ENCODE data around the gene GRB2. TPM values are rescaled to one million over a fixed set of nuclear protein-coding genes. Genes with fewer than 3 reads are reported as not detected.

GRB2 gene
- total and polyA plus RNA-seq, 2 of the 8 experiments (the other 6 are each of a cell fraction or from before 2014, with no cell fraction given) = 44.2 to 101 TPM

- Histone ChIP-seq H4K20me1 (replicated peaks in 1 of 2; ENCODE audit: control insufficient read depth in 1 of 2, insufficient read depth in 2 of 2, low read length in 2 of 2) (no peaks in the 10 kb centered on the region), H3K27me3 (replicated peaks in 1 of 4; ENCODE audit: control insufficient read depth in 3 of 4, extremely low read depth in 1 of 4, insufficient read depth in 3 of 4, low read length in 3 of 4) (no peaks in the 10 kb centered on the region), H2BK12ac (ENCODE audit: low read depth, low read length) (no peak overlapping the region), H2AK5ac (ENCODE audit: low read depth, low read length) (no peak overlapping the region), H2AFZ (ENCODE audit: low read length) (no peak overlapping the region), H3K4me3 (ENCODE audit: extremely low read depth in 1 of 4, insufficient read depth in 2 of 4, low read depth in 3 of 4, low read length in 4 of 4) (no peak overlapping the region), H3K18ac (ENCODE audit: extremely low read depth, low read length) (no peak overlapping the region), H3K56ac (replicated peaks; ENCODE audit: insufficient read length, low read depth, low read length) (no peak overlapping the region), H2BK5ac (ENCODE audit: low read depth, low read length) (no peak overlapping the region), H4K91ac (replicated peaks; ENCODE audit: insufficient read length, low read length) (no peak overlapping the region), H2BK15ac (ENCODE audit: low read length) (no peak overlapping the region), H3K27ac (ENCODE audit: low read depth, low read length) (no peak overlapping the region), H3K4me1 (replicated peaks in 1 of 4; ENCODE audit: control insufficient read depth in 3 of 4, insufficient read depth in 4 of 4, low read length in 3 of 4) (no peaks in the 10 kb centered on the region), H3K79me1 (ENCODE audit: low read depth, low read length) (no peaks in the 10 kb centered on the region), H3K23ac (ENCODE audit: insufficient read length) (no peak overlapping the region), H2BK20ac (ENCODE audit: low read length) (no peak overlapping the region), H2BK120ac (replicated peaks; ENCODE audit: low read depth, low read length) (no peak overlapping the region), H3K14ac (ENCODE audit: insufficient read length) (no peak overlapping the region), H3K36me3 (ENCODE audit: control insufficient read depth in 2 of 4, insufficient read depth in 4 of 4, low read length in 3 of 4) (no peaks in the 10 kb centered on the region), H3K9ac (replicated peaks in 1 of 4; ENCODE audit: extremely low read depth in 1 of 4, low read depth in 3 of 4, low read length in 3 of 4) (no peak overlapping the region), H3K4me2 (ENCODE audit: insufficient read depth in 1 of 2, low read depth in 2 of 2, low read length in 2 of 2) (no peak overlapping the region), H3K9me3 (ENCODE audit: insufficient read depth in 2 of 2, low read depth in 1 of 2, low read length in 1 of 2) (no peaks in the 10 kb centered on the region), H3K23me2 (ENCODE audit: low read depth, low read length) (no peaks in the 10 kb centered on the region), H4K8ac (ENCODE audit: extremely low read depth, insufficient read depth, low read length) (no peak overlapping the region), H4K5ac (ENCODE audit: insufficient read length, low read depth, low read length) (no peak overlapping the region), H3K4ac (replicated peaks; ENCODE audit: insufficient read length, low read depth, low read length) (no peak overlapping the region), H3K79me2 (ENCODE audit: control insufficient read depth in 1 of 2, insufficient read depth in 2 of 2, low read length in 2 of 2) (no peaks in the 10 kb centered on the region)
- 83% methylated on average over 5 of the region's 5 CpGs; no CpG with 5 or more reads in 1 of the 2 experiments for WGBS, 2 experiments (ENCODE audit: extremely low coverage in 1 of 2, insufficient coverage in 1 of 2, insufficient read length in 1 of 2, insufficient replicate concordance in 2 of 2, low coverage in 1 of 2, low lambda C conversion rate in 2 of 2, missing lambda C conversion rate in 1 of 2)
- FAIRE-seq (no peak), DNase-seq (ENCODE audit: low read depth in 1 of 2, low spot score in 2 of 2) (no peak)
- POLR2A ChIA-PET (ENCODE audit: partially characterized antibody) = interaction anchor here (0.9 to 2.6 kb wide), 7 partner anchors 16 to 269 kb away, joined by 3 to 10 read pairs (median 3); partner anchors contain the start of genes GGA3 and MRPS7
- TF ChIP-seq BRCA1 (IDR thresholded peaks at IDR 0.05; ENCODE audit: low read depth, low read length) (no peak), GTF2F1 (IDR thresholded peaks at IDR 0.05; ENCODE audit: borderline replicate concordance, low read depth, low read length) (no peak)
- CTCF ChIA-PET (ENCODE audit: partially characterized antibody) = interaction anchor here (0.6 to 3.5 kb wide), 23 partner anchors 10 to 298 kb away, joined by 3 to 36 read pairs (median 5); partner anchors contain the start of genes MIF4GD and SLC25A19
Observed at GRCh38 chr17:75411328-75412067, 6.0 kb upstream of the GRB2 start.

Measured in H1 (cell line).